A549 (cell line): Measurements from ENCODE around the gene DCAF7. TPM values are rescaled to one million over a fixed set of nuclear protein-coding genes. Genes with fewer than 3 reads are reported as not detected.

Source experiments
- ATAC-seq, 2 experiments: fragments of 200-7000 bp in 1 of 2; fragments of >200 bp in 1 of 2; cut with Nextera tagmentation in 1 of 2; cut with Tn5 transposase in 1 of 2; 3 replicates each; pipeline versions ENCODE4 v1.8.0 to v1.9.1; 2018 to 2020; ENCODE audit warnings: mild to moderate bottlenecking in 1 of 2, moderate library complexity in 1 of 2
- CTCF ChIA-PET: fragments of 300-600 bp; sonication (Branson Sonifier 250); formaldehyde crosslinking; extraction: SDS; loops from one replicate; lab custom pipeline; 2021; ENCODE audit warnings: antibody characterized with exemption, inconsistent platforms; lab: Yijun Ruan, JAX
- POLR2A ChIA-PET: fragments of 350-600 bp; formaldehyde crosslinking; extraction: SDS; loops from one replicate; lab custom pipeline; 2021; ENCODE audit warnings: antibody characterized with exemption, inconsistent platforms; lab: Yijun Ruan, JAX
- DNase-seq, 2 experiments: peaks; one replicate each; pipeline versions ENCODE4 v3.0.0 to v3.0.0-alpha.2; 2011 to 2016; ENCODE audit warnings: low read depth in 1 of 2, low spot score in 1 of 2
- FAIRE-seq: peaks from 2 replicates; lab custom pipeline; 2011; peaks lifted over from hg19 to GRCh38; lab: Jason Lieb, UNC
- H3K27ac ChIP-seq, 2 experiments: fragments of >200 bp; sonication (Bioruptor Twin); formaldehyde crosslinking; 3 replicates each; pipeline ENCODE4 v1.5.1; 2016 to 2017
- H3K4me1 ChIP-seq: fragments of >200 bp; sonication (Bioruptor Twin); formaldehyde crosslinking; 3 replicates; pipeline ENCODE4 v1.6.1; 2016
- H3K4me2 ChIP-seq: fragments of >200 bp; sonication (Bioruptor Twin); formaldehyde crosslinking; 3 replicates; pipeline ENCODE4 v1.6.1; 2016
- H3K4me3 ChIP-seq: fragments of >200 bp; sonication (Bioruptor Twin); formaldehyde crosslinking; 3 replicates; pipeline ENCODE4 v1.5.1; 2016
- H3K9me3 ChIP-seq: fragments of >200 bp; sonication (Bioruptor Twin); formaldehyde crosslinking; 3 replicates; pipeline ENCODE4 v1.6.1; 2016
- CEBPB ChIP-seq, 2 experiments: fragments of >200 bp in 1 of 2; sonication (Bioruptor Twin) in 1 of 2; formaldehyde crosslinking in 1 of 2; IDR thresholded peaks; 2 replicates each; pipeline ENCODE4 v1.6.1; 2012 to 2016
- EHF ChIP-seq: fragments of 250-450 bp; sonication (Bioruptor Pico); IDR thresholded peaks from 2 replicates; pipeline ENCODE4 v1.5.0; 2020; ENCODE audit warnings: mild to moderate bottlenecking
- EHMT2 ChIP-seq: fragments of 200-600 bp; sonication (generic); IDR thresholded peaks from 2 replicates; pipeline ENCODE4 v1.6.1; 2016; ENCODE audit warnings: antibody characterized with exemption, low read depth, mild to moderate bottlenecking, moderate library complexity
- FOSB ChIP-seq: fragments of 250-450 bp; sonication (Bioruptor Pico); IDR thresholded peaks from 2 replicates; pipeline ENCODE4 v1.5.0; 2020; ENCODE audit warnings: mild to moderate bottlenecking, moderate library complexity
- HDAC2 ChIP-seq: fragments of 200-600 bp; sonication (generic); IDR thresholded peaks from 2 replicates; pipeline ENCODE4 v1.6.1; 2016
- HEYL ChIP-seq: fragments of 250-450 bp; sonication (Bioruptor Pico); IDR thresholded peaks from 2 replicates; pipeline ENCODE4 v1.8.0; 2021; ENCODE audit warnings: mild to moderate bottlenecking, moderate library complexity
- HOXA7 ChIP-seq: fragments of 250-450 bp; sonication (Bioruptor Pico); IDR thresholded peaks from 2 replicates; pipeline ENCODE4 v1.5.0; 2020; ENCODE audit warnings: mild to moderate bottlenecking, moderate library complexity
- NFE2L2 ChIP-seq: fragments of 150-350 bp; conservative IDR thresholded peaks from 2 replicates; pipeline ENCODE4 v1.6.1; 2014; ENCODE audit warnings: low read length
- NR3C1 ChIP-seq: fragments of >200 bp; sonication (Bioruptor Twin); formaldehyde crosslinking; IDR thresholded peaks from 3 replicates; pipeline ENCODE4 v1.6.1; 2017
- RCOR1 ChIP-seq: fragments of 150-350 bp; IDR thresholded peaks from 2 replicates; pipeline ENCODE4 v1.6.1; 2014; ENCODE audit warnings: antibody characterized with exemption, low read length, low read depth
- RNF2 ChIP-seq: fragments of 200-600 bp; sonication (generic); IDR thresholded peaks from 2 replicates; pipeline ENCODE4 v1.6.1; 2016; ENCODE audit warnings: low read depth, mild to moderate bottlenecking, antibody characterized with exemption, moderate library complexity, borderline replicate concordance
- SMC3 ChIP-seq: fragments of >200 bp; sonication (Bioruptor Twin); formaldehyde crosslinking; IDR thresholded peaks from 3 replicates; pipeline ENCODE4 v1.6.1; 2018; ENCODE audit warnings: inconsistent platforms
- TFCP2L1 ChIP-seq: fragments of 250-450 bp; sonication (Bioruptor Pico); IDR thresholded peaks from 2 replicates; pipeline ENCODE4 v1.5.0; 2021; ENCODE audit warnings: mild to moderate bottlenecking
- ZNF302 ChIP-seq: fragments of 250-450 bp; sonication (Bioruptor Pico); IDR thresholded peaks from 2 replicates; pipeline ENCODE4 v1.9.0; 2021; ENCODE audit warnings: inconsistent platforms, mild to moderate bottlenecking, moderate library complexity
- WGBS: methylation state at CpG from one replicate; pipeline ENCODE4 v1.1.6; 2017; ENCODE audit errors: missing lambda C conversion rate; 5-methylcytosine and 5-hydroxymethylcytosine counted together
- polyA plus RNA-seq, 4 experiments: library from polyadenylated mRNA; depleted of rRNA in 3 of 4; stranded (reverse); fragments of >200 nt; fragmentation: RNase III in 1 of 4; extraction: RNeasy Plus Mini Kit Qiagen cat#74134 plus additional on column Dnase treatment in 1 of 4; gene quantifications; 2 replicates in 3 of 4; 3 replicates in 1 of 4; pipeline ENCODE4 v1.2.3, GENCODE V29; 2011 to 2017
- TF ChIP-seq, protein P1 (sequence below): IDR thresholded peaks from 2 replicates; pipeline ENCODE4 v1.6.1; 2012
- TF ChIP-seq, protein P2 (sequence below): fragments of 150-350 bp; IDR thresholded peaks from 2 replicates; pipeline ENCODE4 v1.6.1; 2014; ENCODE audit warnings: low read depth, mild to moderate bottlenecking, low read length
- TF ChIP-seq, protein P3 (sequence below): fragments of 200-600 bp; sonication (generic); IDR thresholded peaks from 2 replicates; pipeline ENCODE4 v1.6.1; 2016; ENCODE audit warnings: antibody characterized with exemption, mild to moderate bottlenecking, moderate library complexity
- TF ChIP-seq, protein P4 (sequence below): IDR thresholded peaks from 2 replicates; pipeline ENCODE4 v1.6.1; 2012
- TF ChIP-seq, protein P5 (sequence below): IDR thresholded peaks from 2 replicates; pipeline ENCODE4 v1.6.1; 2012; ENCODE audit warnings: low read depth, borderline replicate concordance

Gene DCAF7
- polyA plus RNA-seq, 2 of the 4 experiments (the other 2 are of a cell fraction) = 37.9 to 51.4 TPM

DNA sequence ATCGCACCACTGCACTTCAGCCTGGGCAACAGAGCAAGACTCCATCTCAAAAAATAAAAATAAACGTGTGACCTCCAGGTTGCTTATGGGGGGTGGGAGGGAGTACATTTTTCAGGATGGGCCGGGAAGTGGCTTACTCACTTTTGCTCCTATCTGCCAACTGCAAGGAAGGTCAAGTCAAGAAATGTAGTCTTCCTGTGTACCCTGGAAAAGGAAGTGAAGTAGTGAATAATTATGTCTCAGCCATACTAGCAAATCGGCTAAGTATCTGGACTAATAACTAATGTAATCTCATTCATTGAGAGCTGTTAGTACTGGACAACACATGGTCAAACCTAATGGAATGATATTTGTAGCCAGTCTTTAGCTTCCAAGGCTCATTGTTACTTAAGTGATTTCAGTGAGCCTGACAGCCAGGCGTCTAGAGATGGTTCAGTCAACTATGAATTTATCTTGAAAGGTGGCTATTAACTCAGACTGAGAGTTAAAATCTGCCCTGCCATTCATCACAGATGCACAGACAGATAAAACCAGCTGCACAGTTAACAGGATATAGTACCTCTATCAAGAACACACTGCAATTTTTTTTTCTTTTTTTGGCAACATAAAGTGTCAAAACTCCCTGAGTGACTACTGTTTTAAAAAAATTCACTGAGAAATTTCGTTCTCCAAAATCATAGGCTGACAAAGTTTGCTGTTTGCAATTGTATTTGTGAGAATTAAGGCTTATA, 46.7 kb downstream of the DCAF7 start:
- peaks cover 10% of the 10 kb centered on the region for H3K4me1 ChIP-seq
- WGBS = 73% methylated on average over 6 of the region's 6 CpGs
- ChIA-PET POLR2A (no interaction called here), CTCF (interaction anchor here (0.8 to 1.7 kb wide), 3 partner anchors 15 to 165 kb away, joined by 3 to 4 read pairs (median 3); no protein-coding TSS in a partner anchor)
- H3K4me2 ChIP-seq = no peak overlapping the region
- H3K4me3 ChIP-seq = no peak overlapping the region
- ATAC-seq (no peak), DNase-seq (no peak), FAIRE-seq (no peak)
- H3K27ac ChIP-seq = no peak overlapping the region
- TF ChIP-seq, protein P1, sequence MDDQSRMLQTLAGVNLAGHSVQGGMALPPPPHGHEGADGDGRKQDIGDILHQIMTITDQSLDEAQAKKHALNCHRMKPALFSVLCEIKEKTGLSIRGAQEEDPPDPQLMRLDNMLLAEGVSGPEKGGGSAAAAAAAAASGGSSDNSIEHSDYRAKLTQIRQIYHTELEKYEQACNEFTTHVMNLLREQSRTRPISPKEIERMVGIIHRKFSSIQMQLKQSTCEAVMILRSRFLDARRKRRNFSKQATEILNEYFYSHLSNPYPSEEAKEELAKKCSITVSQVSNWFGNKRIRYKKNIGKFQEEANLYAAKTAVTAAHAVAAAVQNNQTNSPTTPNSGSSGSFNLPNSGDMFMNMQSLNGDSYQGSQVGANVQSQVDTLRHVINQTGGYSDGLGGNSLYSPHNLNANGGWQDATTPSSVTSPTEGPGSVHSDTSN = no peak
- no peak for TF ChIP-seq RNF2
- TF ChIP-seq, protein P2, sequence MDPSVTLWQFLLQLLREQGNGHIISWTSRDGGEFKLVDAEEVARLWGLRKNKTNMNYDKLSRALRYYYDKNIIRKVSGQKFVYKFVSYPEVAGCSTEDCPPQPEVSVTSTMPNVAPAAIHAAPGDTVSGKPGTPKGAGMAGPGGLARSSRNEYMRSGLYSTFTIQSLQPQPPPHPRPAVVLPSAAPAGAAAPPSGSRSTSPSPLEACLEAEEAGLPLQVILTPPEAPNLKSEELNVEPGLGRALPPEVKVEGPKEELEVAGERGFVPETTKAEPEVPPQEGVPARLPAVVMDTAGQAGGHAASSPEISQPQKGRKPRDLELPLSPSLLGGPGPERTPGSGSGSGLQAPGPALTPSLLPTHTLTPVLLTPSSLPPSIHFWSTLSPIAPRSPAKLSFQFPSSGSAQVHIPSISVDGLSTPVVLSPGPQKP = no peak
- TF ChIP-seq, protein P3, sequence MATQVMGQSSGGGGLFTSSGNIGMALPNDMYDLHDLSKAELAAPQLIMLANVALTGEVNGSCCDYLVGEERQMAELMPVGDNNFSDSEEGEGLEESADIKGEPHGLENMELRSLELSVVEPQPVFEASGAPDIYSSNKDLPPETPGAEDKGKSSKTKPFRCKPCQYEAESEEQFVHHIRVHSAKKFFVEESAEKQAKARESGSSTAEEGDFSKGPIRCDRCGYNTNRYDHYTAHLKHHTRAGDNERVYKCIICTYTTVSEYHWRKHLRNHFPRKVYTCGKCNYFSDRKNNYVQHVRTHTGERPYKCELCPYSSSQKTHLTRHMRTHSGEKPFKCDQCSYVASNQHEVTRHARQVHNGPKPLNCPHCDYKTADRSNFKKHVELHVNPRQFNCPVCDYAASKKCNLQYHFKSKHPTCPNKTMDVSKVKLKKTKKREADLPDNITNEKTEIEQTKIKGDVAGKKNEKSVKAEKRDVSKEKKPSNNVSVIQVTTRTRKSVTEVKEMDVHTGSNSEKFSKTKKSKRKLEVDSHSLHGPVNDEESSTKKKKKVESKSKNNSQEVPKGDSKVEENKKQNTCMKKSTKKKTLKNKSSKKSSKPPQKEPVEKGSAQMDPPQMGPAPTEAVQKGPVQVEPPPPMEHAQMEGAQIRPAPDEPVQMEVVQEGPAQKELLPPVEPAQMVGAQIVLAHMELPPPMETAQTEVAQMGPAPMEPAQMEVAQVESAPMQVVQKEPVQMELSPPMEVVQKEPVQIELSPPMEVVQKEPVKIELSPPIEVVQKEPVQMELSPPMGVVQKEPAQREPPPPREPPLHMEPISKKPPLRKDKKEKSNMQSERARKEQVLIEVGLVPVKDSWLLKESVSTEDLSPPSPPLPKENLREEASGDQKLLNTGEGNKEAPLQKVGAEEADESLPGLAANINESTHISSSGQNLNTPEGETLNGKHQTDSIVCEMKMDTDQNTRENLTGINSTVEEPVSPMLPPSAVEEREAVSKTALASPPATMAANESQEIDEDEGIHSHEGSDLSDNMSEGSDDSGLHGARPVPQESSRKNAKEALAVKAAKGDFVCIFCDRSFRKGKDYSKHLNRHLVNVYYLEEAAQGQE = no peak
- no peak for TF ChIP-seq ZNF302
- no peak for TF ChIP-seq HDAC2
- no peak for TF ChIP-seq TFCP2L1 (CRISPR knock-in tag)
- no peak for TF ChIP-seq EHF (CRISPR knock-in tag)
- TF ChIP-seq, protein P4, sequence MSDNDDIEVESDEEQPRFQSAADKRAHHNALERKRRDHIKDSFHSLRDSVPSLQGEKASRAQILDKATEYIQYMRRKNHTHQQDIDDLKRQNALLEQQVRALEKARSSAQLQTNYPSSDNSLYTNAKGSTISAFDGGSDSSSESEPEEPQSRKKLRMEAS = no peak
- TF ChIP-seq HOXA7 (CRISPR knock-in tag) = no peak
- TF ChIP-seq RCOR1 = no peak
- no peak for TF ChIP-seq EHMT2
- TF ChIP-seq HEYL (CRISPR knock-in tag) = no peak
- no peak for TF ChIP-seq CEBPB (IDR thresholded peaks at IDR 0.05)
- TF ChIP-seq FOSB = no peak
- H3K9me3 ChIP-seq = no peaks in the 10 kb centered on the region

DNA sequence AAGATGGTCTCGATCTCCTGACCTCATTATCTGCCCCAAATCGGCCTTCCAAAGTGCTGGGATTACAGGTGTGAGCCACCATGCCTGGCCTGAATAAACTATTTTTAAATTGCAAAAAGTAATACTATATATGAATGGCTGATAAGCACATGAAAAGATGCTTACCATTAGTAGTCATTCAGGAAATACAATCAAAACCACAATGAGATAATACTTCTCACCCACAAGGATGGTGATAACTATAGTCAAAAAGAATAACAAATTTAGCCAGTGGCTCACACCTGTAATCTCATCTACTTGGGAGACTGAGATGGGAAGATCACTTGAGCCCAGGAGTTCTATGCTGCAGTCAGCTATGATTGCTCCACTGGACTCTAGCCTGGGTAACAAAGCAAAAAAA, 48.0 kb downstream of the DCAF7 start:
- no peak overlapping the region for H3K4me2 ChIP-seq
- WGBS = 82% methylated on average over 2 of the region's 2 CpGs
- H3K9me3 ChIP-seq = no peaks in the 10 kb centered on the region
- ChIA-PET CTCF (interaction anchor here (6.8 kb wide), 1 partner anchor 14 kb away, joined by 80 read pairs; no protein-coding TSS in a partner anchor), POLR2A (no interaction called here)
- DNase-seq (no peak), ATAC-seq (no peak), FAIRE-seq (no peak)
- peaks cover 13% of the 10 kb centered on the region for H3K4me1 ChIP-seq
- H3K27ac ChIP-seq = no peak overlapping the region
- no peak for TF ChIP-seq NFE2L2
- TF ChIP-seq NR3C1 = no peak
- no peak for TF ChIP-seq SMC3
- TF ChIP-seq, protein P5, sequence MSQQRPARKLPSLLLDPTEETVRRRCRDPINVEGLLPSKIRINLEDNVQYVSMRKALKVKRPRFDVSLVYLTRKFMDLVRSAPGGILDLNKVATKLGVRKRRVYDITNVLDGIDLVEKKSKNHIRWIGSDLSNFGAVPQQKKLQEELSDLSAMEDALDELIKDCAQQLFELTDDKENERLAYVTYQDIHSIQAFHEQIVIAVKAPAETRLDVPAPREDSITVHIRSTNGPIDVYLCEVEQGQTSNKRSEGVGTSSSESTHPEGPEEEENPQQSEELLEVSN = no peak
- no peak overlapping the region for H3K4me3 ChIP-seq
